Uterus (tissue), 4 donors: Measurements from ENCODE around the gene CEACAM21. TPM values are rescaled to one million over a fixed set of nuclear protein-coding genes. Genes with fewer than 3 reads are reported as not detected.

ENCODE experiments used
- DNase-seq, 2 donors: peaks; one replicate each; pipeline ENCODE4 v3.0.0-alpha.2; 2019 to 2020
- H3K27ac ChIP-seq, 2 donors: fragments of 200-600 bp; sonication (generic); 1 replicate in 1 of 2; 2 replicates in 1 of 2; pipeline ENCODE4 v1.5.1; 2016 to 2018
- H3K27me3 ChIP-seq, 2 donors: fragments of 200-600 bp; sonication (generic); one replicate each; pipeline ENCODE4 v1.5.1; 2018 to 2019; ENCODE audit warnings: control low read depth in 1 of 2
- H3K36me3 ChIP-seq, 2 donors: fragments of 200-600 bp; sonication (generic); one replicate each; pipeline ENCODE4 v1.5.1; 2019; ENCODE audit warnings: control low read depth in 1 of 2
- H3K4me1 ChIP-seq, 2 donors: fragments of 200-600 bp; sonication (generic); one replicate each; pipeline ENCODE4 v1.5.1; 2018 to 2019; ENCODE audit warnings: control low read depth in 1 of 2
- H3K4me3 ChIP-seq, 2 donors: fragments of 200-600 bp; sonication (generic); 1 replicate in 1 of 2; 2 replicates in 1 of 2; pipeline ENCODE4 v1.5.1; 2018 to 2019; ENCODE audit warnings: mild to moderate bottlenecking in 1 of 2
- H3K9me3 ChIP-seq, 2 donors: fragments of 200-600 bp; sonication (generic); one replicate each; pipeline ENCODE4 v1.5.1; 2019; ENCODE audit warnings: control low read depth in 1 of 2
- POLR2A ChIP-seq, 2 donors: fragments of 450-650 bp; IDR thresholded peaks; one replicate each; pipeline ENCODE4 v1.6.1; 2016; ENCODE audit warnings: antibody characterized with exemption in 2 of 2, mild to moderate bottlenecking in 1 of 2, moderate library complexity in 1 of 2
- intact Hi-C: fragments of 100-400 bp; cut with DNase I; formaldehyde crosslinking; loops from one replicate; pipeline ENCODE4 v1.15.1; 2023; ENCODE audit warnings: low total_unique reads
- total RNA-seq, 4 donors: library from RNA; depleted of rRNA in 3 of 4; stranded (reverse); fragments of >200 nt in 3 of 4; gene quantifications; one replicate each; pipeline versions ENCODE4 v1.1.0 to v1.2.4, GENCODE V29; 2014 to 2023
- TF ChIP-seq, protein P1 (sequence below), 4 experiments: fragments of 200-600 bp in 2 of 4; fragments of 450-650 bp in 2 of 4; sonication (generic) in 2 of 4; IDR thresholded peaks; one replicate each; pipeline ENCODE4 v1.5.1; 2016 to 2019; ENCODE audit warnings: antibody characterized with exemption in 4 of 4, mild to moderate bottlenecking in 2 of 4, moderate library complexity in 1 of 4
- donor health status: DM: yes; HTN: yes; CAD: no.

CEACAM21 gene
- total RNA-seq, 4 donors from 2014 or later: 1.1 to 2.8 (median 2.6) TPM; not detected in 1

DNA sequence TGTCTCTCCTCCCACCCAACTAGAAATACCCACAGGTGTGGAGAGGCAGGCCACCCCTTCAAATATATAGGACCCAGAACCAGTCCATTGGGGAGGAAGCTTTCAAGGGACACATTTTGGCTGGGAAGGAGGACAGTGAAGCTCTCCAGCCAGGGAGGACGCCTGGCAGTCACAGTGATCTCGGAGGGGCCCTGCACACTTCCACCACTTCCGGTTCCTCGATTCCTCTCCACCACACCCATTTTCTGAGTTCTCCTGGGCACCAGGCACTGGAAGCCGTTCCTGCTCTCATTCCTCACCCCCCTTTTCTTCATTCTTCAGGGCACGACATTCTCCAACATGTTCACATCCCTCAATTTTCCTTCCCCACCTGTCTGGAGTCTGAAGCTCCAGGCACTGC is 30.4 kb upstream of the CEACAM21 start:
- H3K4me3 ChIP-seq: no peak overlapping the region
- intact Hi-C loops: no loop called here
- TF ChIP-seq, protein P1, sequence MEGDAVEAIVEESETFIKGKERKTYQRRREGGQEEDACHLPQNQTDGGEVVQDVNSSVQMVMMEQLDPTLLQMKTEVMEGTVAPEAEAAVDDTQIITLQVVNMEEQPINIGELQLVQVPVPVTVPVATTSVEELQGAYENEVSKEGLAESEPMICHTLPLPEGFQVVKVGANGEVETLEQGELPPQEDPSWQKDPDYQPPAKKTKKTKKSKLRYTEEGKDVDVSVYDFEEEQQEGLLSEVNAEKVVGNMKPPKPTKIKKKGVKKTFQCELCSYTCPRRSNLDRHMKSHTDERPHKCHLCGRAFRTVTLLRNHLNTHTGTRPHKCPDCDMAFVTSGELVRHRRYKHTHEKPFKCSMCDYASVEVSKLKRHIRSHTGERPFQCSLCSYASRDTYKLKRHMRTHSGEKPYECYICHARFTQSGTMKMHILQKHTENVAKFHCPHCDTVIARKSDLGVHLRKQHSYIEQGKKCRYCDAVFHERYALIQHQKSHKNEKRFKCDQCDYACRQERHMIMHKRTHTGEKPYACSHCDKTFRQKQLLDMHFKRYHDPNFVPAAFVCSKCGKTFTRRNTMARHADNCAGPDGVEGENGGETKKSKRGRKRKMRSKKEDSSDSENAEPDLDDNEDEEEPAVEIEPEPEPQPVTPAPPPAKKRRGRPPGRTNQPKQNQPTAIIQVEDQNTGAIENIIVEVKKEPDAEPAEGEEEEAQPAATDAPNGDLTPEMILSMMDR (IDR thresholded peaks at IDR 0.05): no peak
- TF ChIP-seq POLR2A (IDR thresholded peaks at IDR 0.05): no peak
- no peaks in the 10 kb centered on the region for H3K4me1 ChIP-seq
- no peaks in the 10 kb centered on the region for H3K27me3 ChIP-seq
- H3K36me3 ChIP-seq: no peaks in the 10 kb centered on the region
- no peak overlapping the region for H3K27ac ChIP-seq
- no peak for DNase-seq
- no peaks in the 10 kb centered on the region for H3K9me3 ChIP-seq

DNA sequence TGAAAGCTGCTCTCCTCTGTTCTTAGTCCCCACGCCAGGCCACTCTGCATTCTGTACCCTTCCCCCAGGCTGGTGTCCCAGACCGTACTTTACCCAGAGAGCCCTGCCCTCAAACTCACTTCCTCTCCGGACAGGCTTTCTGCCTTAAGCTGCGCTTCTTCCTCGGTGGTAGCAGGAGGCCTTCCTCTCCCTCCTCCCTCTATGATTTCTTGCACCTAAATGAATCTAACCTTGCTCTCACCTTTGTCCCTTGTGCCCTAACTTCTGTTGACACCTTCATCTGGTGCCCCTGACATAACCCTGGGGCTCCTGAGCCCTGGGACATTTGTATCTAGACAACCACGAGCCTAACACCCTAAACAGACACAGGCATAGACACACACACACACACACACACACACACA is 29.6 kb upstream of the CEACAM21 start:
- no peak overlapping the region for H3K4me3 ChIP-seq
- H3K27me3 ChIP-seq: no peaks in the 10 kb centered on the region
- DNase-seq: no peak
- H3K27ac ChIP-seq: no peak overlapping the region
- intact Hi-C loops: no loop called here
- no peaks in the 10 kb centered on the region for H3K36me3 ChIP-seq
- no peaks in the 10 kb centered on the region for H3K9me3 ChIP-seq
- no peaks in the 10 kb centered on the region for H3K4me1 ChIP-seq
- no peak for TF ChIP-seq POLR2A (IDR thresholded peaks at IDR 0.05)
- TF ChIP-seq, protein P1 (IDR thresholded peaks at IDR 0.05): no peak

DNA sequence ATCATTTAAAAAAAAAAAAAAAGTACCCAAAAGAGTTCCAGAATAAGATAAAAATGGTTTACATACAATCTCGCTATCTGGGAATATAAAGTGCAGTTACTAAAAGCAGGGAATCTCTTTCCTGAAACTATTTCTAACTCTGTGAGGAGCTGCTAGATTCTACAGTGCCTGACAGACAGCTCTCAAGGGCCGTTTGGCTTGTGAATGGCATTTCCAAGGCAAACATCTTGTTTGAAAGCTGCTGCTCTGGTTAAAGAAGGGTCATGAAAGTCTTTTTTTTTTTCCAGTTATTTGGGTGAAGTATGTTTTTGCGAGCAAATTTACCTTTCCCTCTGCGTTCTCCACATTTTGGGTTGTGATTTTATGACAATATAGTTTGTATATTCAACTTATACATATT is 29.0 kb upstream of the CEACAM21 start:
- Histone ChIP-seq H3K4me3 (no peak overlapping the region), H3K4me1 (no peaks in the 10 kb centered on the region), H3K27ac (no peak overlapping the region), H3K9me3 (no peaks in the 10 kb centered on the region), H3K27me3 (no peaks in the 10 kb centered on the region), H3K36me3 (no peaks in the 10 kb centered on the region)
- no peak for TF ChIP-seq POLR2A (IDR thresholded peaks at IDR 0.05)
- TF ChIP-seq, protein P1 (IDR thresholded peaks at IDR 0.05): no peak
- intact Hi-C loops: no loop called here
- DNase-seq: no peak

DNA sequence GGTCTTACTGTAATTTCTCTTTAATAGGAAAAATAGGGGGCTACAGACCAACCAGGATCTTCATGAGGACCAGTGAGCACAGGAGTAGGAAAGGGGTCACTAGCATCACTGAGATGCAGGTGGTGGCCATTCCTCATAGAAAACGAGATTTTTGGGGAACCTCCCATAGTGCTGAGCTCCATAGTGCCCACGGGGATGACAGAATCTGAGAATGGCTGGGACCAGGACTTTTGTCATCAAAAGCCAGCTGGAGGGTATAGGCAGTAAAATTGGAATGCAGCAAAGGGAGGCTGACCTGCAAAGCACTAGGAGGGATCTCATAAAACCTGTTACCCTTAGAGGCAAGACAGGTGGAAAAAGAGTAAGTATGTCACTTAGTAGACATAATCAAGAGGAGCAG is 28.4 kb upstream of the CEACAM21 start:
- TF ChIP-seq, protein P1 (IDR thresholded peaks at IDR 0.05): no peak
- no peak for TF ChIP-seq POLR2A (IDR thresholded peaks at IDR 0.05)
- intact Hi-C loops: no loop called here
- Histone ChIP-seq H3K36me3 (no peaks in the 10 kb centered on the region), H3K4me3 (no peak overlapping the region), H3K9me3 (no peaks in the 10 kb centered on the region), H3K27me3 (no peaks in the 10 kb centered on the region), H3K27ac (no peak overlapping the region), H3K4me1 (no peaks in the 10 kb centered on the region)
- no peak for DNase-seq

DNA sequence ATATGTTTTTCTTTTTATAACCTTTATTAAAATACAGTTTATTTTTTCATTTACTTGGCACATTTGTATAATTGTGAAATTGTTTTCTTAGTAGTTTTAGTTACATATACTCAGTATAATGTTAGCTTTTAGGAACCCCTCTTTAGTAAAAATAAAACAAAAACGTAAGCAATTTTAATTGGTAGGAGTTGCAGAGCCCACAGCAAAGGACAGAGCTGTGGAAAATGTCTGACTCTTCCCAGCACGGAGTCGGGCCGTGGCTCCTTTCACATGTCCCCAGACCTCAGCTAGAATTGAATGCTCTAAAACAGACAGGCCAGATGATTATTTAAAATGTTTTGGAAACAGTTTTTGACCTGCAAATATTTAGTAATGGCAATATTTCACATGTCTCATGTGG is 27.9 kb upstream of the CEACAM21 start:
- intact Hi-C loops: no loop called here
- TF ChIP-seq, protein P1 (IDR thresholded peaks at IDR 0.05): no peak
- no peak for TF ChIP-seq POLR2A (IDR thresholded peaks at IDR 0.05)
- H3K4me3 ChIP-seq: no peak overlapping the region
- peak overlapping the region in 1 of 2 donors; percentile 59 for H3K27ac ChIP-seq
- no peaks in the 10 kb centered on the region for H3K27me3 ChIP-seq
- no peaks in the 10 kb centered on the region for H3K36me3 ChIP-seq
- no peak for DNase-seq
- H3K9me3 ChIP-seq: no peaks in the 10 kb centered on the region
- H3K4me1 ChIP-seq: no peaks in the 10 kb centered on the region
